Measurements from ENCODE around the gene PRDM16.

DNA sequence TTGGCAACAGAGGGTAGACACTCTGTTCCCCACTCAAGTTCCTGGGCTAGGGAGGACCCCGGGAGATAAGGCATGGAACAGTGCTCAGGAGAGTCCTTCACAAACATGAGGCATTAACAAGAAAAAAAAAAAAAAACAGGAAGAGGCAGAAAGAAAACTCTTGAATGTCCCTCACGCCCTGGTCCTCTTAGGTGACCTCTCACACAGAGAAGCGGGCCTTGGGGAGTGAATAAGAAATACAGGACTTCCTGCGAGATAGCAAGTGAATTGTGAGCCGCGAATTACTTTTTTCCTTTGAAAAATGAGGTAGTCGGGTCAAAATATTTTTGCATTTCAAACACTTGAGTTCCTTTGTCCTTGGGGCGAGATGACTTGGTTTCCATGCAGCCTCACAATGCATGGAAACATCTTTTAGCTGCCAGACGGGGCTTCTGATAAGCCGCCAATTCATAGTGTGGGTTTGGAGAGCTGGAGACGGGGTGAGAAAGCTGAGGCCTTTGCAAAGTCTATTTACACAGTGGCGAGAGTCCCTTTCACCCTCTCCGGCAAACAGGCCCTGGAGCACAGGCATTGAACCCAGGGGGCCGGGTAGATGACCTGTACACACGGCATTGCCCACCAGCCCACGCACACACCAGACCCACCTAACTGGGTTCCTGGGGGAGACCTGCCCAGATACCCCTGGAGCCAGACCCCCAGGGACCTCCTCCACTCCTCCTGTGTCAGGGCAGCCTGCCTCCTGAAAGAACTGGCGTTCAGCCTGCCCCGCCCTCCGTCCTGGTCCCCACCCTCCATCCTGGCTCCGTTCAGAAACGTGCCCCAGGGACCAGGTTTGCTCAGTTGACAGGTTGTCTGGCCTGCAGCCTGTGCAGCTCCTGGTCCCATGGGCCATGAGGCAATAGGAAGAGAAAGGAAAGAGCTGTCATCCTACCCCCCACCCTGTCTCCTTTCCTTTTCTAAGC is 192.3 kb downstream of the PRDM16 start:
- TF ChIP-seq, protein P1, sequence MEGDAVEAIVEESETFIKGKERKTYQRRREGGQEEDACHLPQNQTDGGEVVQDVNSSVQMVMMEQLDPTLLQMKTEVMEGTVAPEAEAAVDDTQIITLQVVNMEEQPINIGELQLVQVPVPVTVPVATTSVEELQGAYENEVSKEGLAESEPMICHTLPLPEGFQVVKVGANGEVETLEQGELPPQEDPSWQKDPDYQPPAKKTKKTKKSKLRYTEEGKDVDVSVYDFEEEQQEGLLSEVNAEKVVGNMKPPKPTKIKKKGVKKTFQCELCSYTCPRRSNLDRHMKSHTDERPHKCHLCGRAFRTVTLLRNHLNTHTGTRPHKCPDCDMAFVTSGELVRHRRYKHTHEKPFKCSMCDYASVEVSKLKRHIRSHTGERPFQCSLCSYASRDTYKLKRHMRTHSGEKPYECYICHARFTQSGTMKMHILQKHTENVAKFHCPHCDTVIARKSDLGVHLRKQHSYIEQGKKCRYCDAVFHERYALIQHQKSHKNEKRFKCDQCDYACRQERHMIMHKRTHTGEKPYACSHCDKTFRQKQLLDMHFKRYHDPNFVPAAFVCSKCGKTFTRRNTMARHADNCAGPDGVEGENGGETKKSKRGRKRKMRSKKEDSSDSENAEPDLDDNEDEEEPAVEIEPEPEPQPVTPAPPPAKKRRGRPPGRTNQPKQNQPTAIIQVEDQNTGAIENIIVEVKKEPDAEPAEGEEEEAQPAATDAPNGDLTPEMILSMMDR (tag by site-specific recombination; IDR thresholded peaks at IDR 0.05), result no peak
- TF ChIP-seq, protein P2, sequence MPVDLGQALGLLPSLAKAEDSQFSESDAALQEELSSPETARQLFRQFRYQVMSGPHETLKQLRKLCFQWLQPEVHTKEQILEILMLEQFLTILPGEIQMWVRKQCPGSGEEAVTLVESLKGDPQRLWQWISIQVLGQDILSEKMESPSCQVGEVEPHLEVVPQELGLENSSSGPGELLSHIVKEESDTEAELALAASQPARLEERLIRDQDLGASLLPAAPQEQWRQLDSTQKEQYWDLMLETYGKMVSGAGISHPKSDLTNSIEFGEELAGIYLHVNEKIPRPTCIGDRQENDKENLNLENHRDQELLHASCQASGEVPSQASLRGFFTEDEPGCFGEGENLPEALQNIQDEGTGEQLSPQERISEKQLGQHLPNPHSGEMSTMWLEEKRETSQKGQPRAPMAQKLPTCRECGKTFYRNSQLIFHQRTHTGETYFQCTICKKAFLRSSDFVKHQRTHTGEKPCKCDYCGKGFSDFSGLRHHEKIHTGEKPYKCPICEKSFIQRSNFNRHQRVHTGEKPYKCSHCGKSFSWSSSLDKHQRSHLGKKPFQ (tag by site-specific recombination; IDR thresholded peaks at IDR 0.05), result no peak
- TF ChIP-seq TCF7L2 (IDR thresholded peaks at IDR 0.05; ENCODE audit: borderline replicate concordance, low read depth, low read length) (no peak), ZBTB1 (tag by site-specific recombination; IDR thresholded peaks at IDR 0.05) (no peak), ZEB2 (tag by site-specific recombination; IDR thresholded peaks at IDR 0.05) (no peak), SP2 (tag by site-specific recombination; IDR thresholded peaks at IDR 0.05) (no peak), ZNF133 (tag by site-specific recombination; IDR thresholded peaks at IDR 0.05) (no peak), ZNF274 (IDR thresholded peaks at IDR 0.05; ENCODE audit: low read length) (no peak), ZNF274 (tag by site-specific recombination; IDR thresholded peaks at IDR 0.05; ENCODE audit: borderline replicate concordance) (no peak)
- TF ChIP-seq, protein P3, sequence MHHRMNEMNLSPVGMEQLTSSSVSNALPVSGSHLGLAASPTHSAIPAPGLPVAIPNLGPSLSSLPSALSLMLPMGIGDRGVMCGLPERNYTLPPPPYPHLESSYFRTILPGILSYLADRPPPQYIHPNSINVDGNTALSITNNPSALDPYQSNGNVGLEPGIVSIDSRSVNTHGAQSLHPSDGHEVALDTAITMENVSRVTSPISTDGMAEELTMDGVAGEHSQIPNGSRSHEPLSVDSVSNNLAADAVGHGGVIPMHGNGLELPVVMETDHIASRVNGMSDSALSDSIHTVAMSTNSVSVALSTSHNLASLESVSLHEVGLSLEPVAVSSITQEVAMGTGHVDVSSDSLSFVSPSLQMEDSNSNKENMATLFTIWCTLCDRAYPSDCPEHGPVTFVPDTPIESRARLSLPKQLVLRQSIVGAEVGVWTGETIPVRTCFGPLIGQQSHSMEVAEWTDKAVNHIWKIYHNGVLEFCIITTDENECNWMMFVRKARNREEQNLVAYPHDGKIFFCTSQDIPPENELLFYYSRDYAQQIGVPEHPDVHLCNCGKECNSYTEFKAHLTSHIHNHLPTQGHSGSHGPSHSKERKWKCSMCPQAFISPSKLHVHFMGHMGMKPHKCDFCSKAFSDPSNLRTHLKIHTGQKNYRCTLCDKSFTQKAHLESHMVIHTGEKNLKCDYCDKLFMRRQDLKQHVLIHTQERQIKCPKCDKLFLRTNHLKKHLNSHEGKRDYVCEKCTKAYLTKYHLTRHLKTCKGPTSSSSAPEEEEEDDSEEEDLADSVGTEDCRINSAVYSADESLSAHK (tag by site-specific recombination; IDR thresholded peaks at IDR 0.05), result no peak
- TF ChIP-seq, protein P4, sequence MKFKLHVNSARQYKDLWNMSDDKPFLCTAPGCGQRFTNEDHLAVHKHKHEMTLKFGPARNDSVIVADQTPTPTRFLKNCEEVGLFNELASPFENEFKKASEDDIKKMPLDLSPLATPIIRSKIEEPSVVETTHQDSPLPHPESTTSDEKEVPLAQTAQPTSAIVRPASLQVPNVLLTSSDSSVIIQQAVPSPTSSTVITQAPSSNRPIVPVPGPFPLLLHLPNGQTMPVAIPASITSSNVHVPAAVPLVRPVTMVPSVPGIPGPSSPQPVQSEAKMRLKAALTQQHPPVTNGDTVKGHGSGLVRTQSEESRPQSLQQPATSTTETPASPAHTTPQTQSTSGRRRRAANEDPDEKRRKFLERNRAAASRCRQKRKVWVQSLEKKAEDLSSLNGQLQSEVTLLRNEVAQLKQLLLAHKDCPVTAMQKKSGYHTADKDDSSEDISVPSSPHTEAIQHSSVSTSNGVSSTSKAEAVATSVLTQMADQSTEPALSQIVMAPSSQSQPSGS (tag by site-specific recombination; IDR thresholded peaks at IDR 0.05; ENCODE audit: low read depth), result no peak
- TF ChIP-seq, protein P5, sequence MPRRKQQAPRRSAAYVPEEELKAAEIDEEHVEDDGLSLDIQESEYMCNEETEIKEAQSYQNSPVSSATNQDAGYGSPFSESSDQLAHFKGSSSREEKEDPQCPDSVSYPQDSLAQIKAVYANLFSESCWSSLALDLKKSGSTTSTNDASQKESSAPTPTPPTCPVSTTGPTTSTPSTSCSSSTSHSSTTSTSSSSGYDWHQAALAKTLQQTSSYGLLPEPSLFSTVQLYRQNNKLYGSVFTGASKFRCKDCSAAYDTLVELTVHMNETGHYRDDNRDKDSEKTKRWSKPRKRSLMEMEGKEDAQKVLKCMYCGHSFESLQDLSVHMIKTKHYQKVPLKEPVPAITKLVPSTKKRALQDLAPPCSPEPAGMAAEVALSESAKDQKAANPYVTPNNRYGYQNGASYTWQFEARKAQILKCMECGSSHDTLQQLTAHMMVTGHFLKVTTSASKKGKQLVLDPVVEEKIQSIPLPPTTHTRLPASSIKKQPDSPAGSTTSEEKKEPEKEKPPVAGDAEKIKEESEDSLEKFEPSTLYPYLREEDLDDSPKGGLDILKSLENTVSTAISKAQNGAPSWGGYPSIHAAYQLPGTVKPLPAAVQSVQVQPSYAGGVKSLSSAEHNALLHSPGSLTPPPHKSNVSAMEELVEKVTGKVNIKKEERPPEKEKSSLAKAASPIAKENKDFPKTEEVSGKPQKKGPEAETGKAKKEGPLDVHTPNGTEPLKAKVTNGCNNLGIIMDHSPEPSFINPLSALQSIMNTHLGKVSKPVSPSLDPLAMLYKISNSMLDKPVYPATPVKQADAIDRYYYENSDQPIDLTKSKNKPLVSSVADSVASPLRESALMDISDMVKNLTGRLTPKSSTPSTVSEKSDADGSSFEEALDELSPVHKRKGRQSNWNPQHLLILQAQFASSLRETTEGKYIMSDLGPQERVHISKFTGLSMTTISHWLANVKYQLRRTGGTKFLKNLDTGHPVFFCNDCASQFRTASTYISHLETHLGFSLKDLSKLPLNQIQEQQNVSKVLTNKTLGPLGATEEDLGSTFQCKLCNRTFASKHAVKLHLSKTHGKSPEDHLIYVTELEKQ (tag by site-specific recombination; IDR thresholded peaks at IDR 0.05; ENCODE audit: borderline replicate concordance), result no peak
- TF ChIP-seq, protein P6, sequence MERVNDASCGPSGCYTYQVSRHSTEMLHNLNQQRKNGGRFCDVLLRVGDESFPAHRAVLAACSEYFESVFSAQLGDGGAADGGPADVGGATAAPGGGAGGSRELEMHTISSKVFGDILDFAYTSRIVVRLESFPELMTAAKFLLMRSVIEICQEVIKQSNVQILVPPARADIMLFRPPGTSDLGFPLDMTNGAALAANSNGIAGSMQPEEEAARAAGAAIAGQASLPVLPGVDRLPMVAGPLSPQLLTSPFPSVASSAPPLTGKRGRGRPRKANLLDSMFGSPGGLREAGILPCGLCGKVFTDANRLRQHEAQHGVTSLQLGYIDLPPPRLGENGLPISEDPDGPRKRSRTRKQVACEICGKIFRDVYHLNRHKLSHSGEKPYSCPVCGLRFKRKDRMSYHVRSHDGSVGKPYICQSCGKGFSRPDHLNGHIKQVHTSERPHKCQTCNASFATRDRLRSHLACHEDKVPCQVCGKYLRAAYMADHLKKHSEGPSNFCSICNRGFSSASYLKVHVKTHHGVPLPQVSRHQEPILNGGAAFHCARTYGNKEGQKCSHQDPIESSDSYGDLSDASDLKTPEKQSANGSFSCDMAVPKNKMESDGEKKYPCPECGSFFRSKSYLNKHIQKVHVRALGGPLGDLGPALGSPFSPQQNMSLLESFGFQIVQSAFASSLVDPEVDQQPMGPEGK (tag by site-specific recombination; IDR thresholded peaks at IDR 0.05), result no peak
